Stimulated activated CD8-positive, alpha-beta memory T cell treated with anti-CD3 and anti-CD28 coated beads, Interleukin-12 subunit alpha, Interleukin-12 subunit beta, amount 100 ng/mL, for 24 hours (primary cell): ENCODE measurements around the gene PCDHA10.
"Not testable (repeated sequence)": the region's sequence is repeated elsewhere in the genome, so short reads cannot be mapped to it uniquely, and the experiment has no call there.

ENCODE experiments used
- DNase-seq: peaks from one replicate; pipeline ENCODE4 v3.0.0-alpha.2; 2020; ENCODE audit errors: extremely low read depth

PCDHA10 gene

DNA sequence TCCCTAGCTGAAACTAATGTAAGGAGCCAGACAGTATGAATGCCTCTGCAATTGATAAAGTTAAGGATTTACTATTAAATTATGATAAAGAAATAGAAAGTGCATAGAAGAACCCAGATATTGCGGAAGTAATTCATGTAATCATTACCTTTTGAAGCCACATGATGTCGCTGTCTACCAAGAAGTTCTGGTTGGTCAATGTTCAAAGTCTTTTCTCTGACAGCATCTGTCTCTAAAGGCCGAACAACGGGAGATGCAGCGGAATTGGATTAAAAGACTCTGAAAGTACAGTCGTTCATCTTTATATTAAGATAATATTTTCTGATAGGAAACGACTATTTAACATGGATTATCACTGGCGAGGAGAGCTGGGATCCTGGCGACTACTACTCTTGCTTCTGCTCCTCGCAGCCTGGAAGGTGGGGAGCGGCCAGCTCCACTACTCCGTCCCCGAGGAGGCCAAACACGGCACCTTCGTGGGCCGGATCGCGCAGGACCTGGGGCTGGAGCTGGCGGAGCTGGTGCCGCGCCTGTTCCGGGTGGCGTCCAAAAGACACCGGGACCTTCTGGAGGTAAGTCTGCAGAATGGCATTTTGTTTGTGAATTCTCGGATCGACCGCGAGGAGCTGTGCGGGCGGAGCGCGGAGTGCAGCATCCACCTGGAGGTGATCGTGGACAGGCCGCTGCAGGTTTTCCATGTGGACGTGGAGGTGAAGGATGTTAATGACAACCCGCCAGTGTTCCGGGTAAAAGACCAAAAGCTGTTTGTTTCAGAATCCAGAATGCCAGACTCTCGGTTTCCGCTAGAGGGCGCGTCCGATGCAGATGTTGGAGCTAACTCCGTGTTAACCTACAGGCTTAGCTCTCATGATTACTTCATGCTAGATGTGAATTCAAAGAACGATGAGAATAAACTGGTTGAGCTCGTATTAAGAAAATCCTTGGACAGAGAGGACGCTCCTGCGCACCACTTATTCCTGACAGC lies 14.4 kb upstream of the PCDHA10 start, which contains the start of gene PCDHA8:
Gene PCDHA8 (plus strand): TSS at position 210 of the 985 bp plus-strand sequence. CDS start 135 bp downstream, at position 345.
- no peak for DNase-seq

- no peak for DNase-seq
Measured at GRCh38 chr5:140842798-140843733, 12.6 kb upstream of the PCDHA10 start.

GRCh38 chr5:140848139-140849102 lies 7.3 kb upstream of the PCDHA10 start, which contains the start of gene PCDHA9:
TSS of gene PCDHA9 (plus strand) at chr5:140848382. CDS start at chr5:140848496, 114 bp downstream.
- DNase-seq, result not testable (repeated sequence)

DNA sequence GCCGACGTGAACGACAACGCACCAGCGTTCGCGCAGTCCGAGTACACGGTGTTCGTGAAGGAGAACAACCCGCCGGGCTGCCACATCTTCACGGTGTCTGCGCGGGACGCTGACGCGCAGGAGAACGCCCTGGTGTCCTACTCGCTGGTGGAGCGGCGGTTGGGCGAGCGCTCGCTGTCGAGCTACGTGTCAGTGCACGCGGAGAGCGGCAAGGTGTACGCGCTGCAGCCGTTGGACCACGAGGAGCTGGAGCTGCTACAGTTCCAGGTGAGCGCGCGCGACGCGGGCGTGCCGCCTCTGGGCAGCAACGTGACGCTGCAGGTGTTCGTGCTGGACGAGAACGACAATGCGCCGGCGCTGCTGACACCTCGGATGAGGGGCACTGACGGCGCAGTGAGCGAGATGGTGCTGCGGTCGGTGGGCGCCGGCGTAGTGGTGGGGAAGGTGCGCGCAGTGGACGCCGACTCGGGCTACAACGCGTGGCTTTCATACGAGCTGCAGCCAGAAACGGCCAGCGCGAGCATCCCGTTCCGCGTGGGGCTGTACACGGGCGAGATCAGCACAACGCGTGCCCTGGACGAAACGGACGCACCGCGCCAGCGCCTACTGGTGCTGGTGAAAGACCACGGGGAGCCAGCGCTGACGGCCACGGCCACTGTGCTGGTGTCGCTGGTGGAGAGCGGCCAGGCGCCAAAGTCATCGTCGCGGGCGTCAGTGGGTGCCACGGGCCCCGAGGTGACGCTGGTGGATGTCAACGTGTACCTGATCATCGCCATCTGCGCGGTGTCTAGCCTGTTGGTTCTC lies 5.7 kb upstream of the PCDHA10 start:
- not testable (repeated sequence) for DNase-seq

DNA sequence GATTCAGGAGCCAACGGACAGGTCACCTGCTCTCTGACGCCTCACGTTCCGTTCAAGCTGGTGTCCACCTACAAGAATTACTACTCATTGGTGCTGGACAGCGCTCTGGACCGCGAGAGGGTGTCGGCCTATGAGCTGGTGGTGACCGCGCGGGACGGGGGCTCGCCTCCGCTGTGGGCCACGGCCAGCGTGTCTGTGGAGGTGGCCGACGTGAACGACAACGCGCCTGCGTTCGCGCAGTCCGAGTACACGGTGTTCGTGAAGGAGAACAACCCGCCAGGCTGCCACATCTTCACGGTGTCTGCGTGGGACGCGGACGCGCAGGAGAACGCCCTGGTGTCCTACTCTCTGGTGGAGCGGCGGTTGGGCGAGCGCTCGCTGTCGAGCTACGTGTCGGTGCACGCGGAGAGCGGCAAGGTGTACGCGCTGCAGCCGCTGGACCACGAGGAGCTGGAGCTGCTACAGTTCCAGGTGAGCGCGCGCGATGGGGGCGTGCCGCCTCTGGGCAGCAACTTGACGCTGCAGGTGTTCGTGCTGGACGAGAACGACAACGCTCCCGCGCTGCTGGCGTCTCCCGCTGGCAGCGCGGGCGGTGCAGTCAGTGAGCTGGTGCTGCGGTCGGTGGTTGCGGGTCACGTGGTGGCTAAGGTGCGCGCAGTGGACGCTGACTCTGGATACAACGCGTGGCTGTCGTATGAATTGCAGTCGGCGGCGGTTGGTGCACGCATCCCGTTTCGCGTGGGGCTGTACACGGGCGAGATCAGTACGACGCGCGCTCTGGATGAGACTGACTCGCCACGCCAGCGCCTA lies 1.7 kb downstream of the PCDHA10 start:
- DNase-seq, result no peak

- no peak for DNase-seq
Measured at GRCh38 chr5:140857987-140858240, 2.2 kb downstream of the PCDHA10 start.

DNA sequence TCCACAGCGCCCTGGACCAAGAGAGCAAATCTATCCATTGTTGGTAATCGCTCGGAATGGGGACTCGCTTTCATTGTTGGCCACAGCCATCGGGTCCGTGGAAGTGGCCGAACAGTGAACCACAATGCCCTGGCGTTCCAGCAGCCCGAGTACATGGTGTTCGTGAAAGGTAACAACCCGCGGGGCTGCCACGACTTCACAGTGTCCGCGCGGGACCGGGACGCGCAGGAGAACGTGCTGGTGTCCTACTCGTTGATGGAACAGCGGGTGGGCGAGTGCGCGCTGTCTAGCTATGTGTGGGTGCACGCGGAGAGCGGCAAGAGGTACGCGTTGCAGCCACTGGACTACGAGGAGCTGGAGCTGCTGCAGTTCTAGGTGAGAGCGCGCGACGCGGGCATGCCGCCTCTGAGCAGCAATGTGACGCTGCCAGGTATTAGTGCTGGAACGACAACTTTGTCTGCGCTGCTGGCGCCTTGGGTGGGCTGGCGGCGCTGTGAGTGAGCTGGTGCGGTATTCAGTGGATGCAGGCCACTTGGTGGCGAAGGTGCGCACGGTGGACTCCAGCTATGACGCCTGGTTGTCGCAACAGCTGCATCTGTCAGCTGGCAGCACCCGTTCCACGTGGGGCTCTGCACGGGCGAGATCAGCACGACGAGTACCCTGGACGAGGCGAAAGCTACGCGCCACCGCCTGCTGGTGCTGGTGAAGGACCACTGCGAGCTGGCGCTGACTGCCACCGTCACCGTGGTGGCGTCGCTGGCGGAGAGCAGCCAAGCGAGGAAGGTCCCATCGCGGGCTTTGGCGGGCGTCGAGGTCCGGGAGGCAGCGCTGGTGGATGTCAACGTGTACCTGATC lies 7.0 kb downstream of the PCDHA10 start:
- DNase-seq, result no peak

DNA sequence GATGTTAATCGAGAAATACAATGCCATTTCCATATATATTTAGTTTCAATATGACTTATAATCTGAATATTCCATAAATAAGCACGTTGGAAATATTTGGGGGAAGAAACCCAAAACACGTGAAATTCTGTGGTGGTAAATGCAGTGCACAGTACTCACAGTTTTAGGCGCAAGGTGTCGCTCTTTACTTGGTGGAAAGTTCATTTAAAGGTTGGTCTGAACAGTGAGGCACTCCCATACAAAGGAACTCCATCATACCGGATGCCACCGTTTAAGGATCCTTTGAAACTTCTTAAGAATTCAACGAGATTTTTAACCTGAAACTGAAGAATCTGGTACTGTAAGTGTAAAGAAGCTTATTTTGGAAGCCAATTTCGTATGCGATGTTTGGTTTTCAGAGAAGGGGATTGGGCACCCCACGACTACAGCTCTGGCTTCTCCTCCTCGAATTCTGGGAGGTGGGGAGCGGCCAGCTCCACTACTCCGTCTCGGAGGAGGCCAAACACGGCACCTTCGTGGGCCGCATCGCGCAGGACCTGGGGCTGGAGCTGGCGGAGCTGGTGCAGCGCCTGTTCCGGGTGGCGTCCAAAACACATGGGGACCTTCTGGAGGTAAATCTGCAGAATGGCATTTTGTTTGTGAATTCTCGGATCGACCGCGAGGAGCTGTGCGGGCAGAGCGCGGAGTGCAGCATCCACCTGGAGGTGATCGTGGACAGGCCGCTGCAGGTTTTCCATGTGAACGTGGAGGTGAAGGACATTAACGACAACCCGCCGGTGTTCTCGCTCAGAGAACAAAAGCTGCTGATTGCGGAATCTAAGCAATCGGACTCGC lies 13.2 kb downstream of the PCDHA10 start, which contains the start of gene PCDHA11:
Gene PCDHA11 (plus strand): TSS at position 237 of the 834 bp plus-strand sequence. CDS start 147 bp downstream, at position 384.
- DNase-seq, result no peak

DNA sequence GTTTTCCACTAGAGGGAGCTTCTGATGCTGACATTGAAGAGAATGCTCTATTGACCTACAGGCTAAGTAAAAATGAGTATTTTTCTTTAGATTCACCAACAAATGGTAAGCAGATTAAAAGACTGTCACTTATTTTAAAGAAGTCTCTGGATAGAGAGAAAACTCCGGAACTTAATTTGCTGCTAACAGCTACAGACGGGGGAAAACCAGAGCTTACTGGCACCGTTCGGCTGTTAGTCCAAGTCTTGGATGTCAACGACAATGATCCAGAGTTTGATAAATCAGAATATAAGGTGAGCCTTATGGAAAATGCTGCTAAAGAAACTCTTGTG lies 13.8 kb downstream of the PCDHA10 start:
- no peak for DNase-seq

DNA sequence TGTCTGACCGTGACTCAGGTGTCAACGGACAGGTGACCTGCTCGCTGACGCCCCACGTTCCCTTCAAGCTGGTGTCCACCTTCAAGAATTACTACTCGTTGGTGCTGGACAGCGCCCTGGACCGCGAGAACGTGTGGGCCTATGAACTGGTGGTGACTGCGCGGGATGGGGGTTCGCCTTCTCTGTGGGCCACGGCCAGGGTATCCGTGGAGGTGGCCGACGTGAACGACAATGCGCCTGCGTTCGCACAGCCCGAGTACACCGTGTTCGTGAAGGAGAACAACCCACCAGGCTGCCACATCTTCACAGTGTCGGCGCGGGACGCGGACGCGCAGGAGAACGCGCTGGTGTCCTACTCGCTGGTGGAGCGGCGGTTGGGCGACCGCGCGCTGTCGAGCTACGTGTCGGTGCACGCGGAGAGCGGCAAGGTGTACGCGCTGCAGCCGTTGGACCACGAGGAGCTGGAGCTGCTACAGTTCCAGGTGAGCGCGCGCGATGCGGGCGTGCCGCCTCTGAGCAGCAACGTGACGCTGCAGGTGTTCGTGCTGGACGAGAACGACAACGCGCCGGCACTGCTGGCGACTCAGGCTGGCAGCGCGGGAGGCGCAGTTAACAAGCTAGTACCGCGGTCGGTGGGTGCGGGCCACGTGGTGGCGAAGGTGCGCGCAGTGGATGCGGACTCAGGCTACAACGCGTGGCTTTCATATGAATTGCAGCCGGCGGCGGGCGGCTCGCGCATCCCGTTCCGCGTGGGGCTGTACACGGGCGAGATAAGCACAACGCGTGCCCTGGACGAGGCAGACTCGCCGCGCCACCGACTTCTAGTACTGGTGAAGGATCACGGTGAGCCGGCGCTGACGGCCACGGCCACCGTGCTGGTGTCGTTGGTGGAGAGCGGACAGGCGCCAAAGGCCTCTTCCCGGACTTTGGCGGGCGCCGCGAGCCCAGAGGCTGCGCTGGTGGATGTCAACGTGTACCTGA lies 14.8 kb downstream of the PCDHA10 start:
- no peak for DNase-seq

DNA sequence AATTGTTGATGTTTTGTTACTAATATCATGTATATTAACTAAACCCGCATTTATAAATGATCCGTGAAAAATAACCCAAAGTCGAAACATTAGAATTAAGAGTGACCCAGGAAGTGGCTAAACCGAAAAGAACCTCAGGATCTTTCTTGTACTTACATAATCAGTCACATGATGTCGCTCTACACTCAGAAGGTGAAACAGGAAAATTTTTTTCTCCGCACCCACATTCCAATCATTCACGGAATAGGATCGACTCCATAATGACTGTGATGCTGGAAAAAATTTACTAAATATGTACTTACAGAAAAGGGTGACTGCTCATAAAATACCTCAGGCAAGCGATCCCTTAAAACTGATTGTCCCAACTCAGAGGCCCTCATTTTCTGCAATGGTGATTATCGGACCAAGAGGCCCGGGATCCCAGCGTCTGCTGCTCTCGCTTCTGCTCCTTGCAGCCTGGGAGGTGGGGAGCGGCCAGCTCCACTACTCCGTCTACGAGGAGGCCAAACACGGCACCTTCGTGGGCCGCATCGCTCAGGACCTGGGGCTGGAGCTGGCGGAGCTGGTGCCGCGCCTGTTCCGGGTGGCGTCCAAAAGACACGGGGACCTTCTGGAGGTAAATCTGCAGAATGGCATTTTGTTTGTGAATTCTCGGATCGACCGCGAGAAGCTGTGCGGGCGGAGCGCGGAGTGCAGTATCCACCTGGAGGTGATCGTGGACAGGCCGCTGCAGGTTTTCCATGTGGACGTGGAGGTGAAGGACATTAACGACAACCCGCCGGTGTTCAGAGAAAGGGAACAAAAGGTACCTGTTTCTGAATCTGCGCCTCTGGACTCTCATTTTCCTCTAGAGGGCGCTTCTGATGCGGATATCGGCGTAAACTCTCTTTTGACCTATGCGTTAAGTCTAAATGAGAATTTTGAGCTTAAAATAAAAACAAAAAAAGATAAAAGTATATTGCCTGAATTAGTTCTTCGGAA lies 19.7 kb downstream of the PCDHA10 start, which contains the start of gene PCDHA12:
Gene PCDHA12 (plus strand): TSS at position 224 of the 981 bp plus-strand sequence. CDS start 165 bp downstream, at position 389.
- DNase-seq, result no peak

DNA sequence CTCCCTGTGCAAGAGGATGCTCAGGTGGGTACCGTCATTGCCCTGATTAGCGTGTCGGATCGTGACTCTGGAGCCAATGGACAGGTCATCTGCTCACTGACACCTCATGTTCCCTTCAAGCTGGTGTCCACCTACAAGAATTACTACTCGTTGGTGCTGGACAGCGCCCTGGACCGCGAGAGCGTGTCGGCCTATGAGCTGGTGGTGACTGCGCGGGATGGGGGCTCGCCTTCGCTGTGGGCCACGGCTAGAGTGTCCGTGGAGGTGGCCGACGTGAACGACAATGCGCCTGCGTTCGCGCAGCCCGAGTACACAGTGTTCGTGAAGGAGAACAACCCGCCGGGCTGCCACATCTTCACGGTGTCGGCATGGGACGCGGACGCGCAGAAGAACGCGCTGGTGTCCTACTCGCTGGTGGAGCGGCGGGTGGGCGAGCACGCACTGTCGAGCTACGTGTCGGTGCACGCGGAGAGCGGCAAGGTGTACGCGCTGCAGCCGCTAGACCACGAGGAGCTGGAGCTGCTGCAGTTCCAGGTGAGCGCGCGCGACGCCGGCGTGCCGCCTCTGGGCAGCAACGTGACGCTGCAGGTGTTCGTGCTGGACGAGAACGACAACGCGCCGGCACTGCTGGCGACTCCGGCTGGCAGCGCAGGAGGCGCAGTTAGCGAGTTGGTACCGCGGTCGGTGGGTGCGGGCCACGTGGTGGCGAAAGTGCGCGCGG lies 21.0 kb downstream of the PCDHA10 start:
- DNase-seq, result not testable (repeated sequence)

GRCh38 chr5:140877262-140877581 lies 21.5 kb downstream of the PCDHA10 start:
- DNase-seq, result no peak

DNA sequence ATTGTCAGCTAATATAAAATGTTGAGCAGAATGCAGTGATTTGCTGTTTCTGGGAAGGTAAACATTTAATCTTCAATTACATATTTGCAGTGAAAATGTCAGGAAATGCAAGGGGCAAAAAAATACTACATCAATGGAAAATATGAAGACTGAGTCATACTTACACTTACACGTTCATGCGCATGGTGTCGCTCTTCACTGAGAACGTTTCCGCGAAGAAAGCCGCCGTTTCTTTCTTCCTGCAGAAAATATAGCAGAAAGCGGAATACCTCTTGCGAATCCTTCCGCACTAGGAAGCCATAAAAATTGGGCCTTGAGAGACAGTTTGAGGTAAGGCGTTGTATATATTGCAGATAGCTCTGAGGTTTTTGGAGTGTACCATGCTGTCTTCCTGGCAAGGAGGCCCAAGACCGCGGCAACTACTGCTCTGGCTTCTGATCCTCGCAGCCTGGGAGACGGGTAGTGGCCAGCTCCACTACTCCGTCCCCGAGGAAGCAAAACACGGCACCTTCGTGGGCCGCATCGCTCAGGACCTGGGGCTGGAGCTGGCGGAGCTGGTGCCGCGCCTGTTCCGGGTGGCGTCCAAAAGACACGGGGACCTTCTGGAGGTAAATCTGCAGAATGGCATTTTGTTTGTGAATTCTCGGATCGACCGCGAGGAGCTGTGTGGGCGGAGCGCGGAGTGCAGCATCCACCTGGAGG lies 26.3 kb downstream of the PCDHA10 start, which contains the start of gene PCDHA13:
Gene PCDHA13 (plus strand): TSS at position 236 of the 702 bp plus-strand sequence. CDS start 145 bp downstream, at position 381.
- DNase-seq, result no peak
